ENCODE results near the gene METTL8.
"Not testable (repeated sequence)": the region's sequence is repeated elsewhere in the genome, so short reads cannot be mapped to it uniquely, and the experiment has no call there.

The METTL8 gene

DNA sequence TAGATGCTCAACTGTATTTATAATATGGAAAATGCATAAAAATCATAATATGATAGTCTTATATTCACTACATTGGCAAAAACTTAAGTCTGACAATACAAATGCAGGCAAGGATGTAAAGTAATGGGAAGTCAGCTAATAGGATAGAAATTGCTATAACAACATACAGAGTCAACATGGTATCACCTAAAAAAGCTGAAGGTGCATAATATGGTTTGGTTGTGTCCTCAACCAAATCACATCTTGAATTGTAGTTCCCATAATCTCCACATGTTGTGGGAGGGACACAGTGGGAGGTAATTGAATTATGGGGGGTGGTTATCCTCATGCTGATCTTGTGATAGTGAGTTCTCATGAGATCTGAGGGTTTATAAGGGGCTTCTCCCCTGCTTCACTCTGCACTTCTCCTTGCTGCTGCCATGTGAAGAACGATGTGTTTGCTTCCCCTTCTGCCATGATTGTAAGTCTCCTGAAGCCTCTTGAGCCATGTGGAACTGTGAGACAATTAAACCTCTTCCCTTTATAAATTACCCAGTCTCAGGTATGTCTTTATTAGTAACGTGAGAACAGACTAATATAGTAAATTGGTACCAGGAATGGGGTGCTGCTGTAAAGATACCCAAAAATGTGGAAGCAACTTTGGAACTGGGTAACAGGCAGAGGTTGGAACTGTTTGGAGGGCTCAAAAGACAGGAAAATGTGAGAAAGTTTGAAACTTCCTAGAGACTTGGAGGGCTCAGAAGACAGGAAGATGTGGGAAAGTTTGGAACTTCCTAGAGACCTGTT lies 10.9 kb downstream of the METTL8 start:
- not testable (repeated sequence) for DNase-seq

GRCh38 chr2:171420728-171421563 lies 12.8 kb downstream of the METTL8 start:
- no peak for DNase-seq

DNA sequence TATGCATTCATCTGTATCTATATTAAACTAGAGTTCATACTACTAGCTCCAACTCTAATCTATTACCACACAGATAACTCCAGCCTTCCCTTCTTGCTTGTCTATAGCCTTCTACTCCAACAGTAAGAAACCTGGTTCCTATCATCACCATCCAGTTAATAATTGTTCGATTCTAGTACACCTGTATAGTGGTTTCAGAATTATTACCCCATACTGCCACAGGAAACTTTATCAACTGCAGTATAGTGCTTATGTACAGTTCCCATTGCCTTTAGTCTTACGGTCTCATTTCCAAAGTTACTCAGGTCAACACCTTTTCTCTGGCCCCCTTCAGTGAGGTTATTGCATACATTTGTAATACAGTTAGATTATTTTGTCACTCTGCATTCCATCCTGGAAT lies 14.5 kb downstream of the METTL8 start:
- DNase-seq, result no peak

DNA sequence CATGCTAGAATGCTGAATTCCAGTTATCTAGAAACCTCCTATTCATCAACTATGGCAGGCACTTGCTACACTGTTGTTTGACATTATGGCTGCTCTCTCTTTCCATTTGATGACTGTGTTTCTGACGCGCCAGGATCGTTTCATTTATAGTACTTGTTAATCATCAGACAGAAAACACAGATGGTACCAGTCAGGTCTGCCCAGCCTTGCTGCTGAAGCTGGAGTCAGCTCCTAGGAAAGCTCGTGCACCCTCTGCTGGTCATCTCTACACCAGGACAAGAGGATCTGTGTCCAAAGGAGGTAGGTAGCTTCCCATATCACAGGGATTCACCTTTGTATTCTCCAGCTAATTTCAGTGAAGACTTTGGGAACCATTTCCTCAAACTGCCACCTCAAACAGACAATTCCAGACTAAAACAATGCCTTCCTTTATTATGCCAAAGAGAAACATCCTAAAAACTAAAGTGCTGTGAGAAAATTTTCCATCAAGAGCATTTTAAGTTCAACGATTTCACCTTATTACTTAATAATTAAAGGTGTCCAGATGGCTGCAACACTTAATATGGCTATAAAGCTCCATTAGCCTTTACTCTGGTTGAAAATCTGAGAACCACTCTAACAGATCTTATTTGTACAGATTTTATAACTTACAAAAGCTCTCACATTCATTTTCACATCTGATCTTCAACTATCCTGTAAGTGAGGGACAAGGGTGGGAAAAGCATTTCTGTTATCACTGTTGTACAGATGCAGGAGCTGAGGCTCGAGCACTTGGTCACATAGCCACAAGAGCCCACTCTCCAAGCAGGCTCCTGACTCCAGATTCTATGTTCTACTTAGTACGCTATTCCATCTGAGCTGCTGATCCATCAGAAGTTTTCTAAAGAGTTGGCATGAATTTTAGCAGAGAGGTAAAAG lies 17.5 kb downstream of the METTL8 start:
- peak; percentile 87 to 92 for DNase-seq

- DNase-seq, result not testable (repeated sequence)
Measured at GRCh38 chr2:171414645-171415044, 19.1 kb downstream of the METTL8 start.

DNA sequence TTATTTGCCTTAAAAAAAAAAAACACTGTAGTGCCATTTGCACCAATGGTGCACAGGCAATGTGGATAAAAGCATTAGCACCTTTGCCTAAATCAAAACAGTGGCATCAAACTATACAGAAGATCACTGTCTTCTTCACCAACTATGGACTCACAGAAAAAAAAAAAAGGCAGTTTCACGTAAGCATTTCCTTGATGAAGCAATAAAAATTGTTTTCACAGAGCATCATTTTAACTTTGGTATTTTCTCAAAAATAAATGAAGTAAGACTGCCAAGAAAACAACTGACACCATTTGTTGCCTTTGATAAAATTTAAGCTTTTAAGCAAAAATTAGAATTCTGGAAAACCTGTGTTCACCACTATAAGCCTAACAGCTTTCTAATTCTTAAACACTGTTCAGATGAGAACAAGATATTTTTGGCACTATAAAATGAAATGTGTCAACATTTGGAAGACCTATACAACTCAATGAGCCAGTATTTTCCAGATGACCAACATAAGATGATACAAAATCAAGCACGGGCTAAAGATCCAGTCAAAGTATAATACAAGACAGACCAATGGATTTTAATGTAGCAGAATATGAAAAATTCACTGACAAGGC lies 21.1 kb downstream of the METTL8 start:
- no peak for DNase-seq

DNA sequence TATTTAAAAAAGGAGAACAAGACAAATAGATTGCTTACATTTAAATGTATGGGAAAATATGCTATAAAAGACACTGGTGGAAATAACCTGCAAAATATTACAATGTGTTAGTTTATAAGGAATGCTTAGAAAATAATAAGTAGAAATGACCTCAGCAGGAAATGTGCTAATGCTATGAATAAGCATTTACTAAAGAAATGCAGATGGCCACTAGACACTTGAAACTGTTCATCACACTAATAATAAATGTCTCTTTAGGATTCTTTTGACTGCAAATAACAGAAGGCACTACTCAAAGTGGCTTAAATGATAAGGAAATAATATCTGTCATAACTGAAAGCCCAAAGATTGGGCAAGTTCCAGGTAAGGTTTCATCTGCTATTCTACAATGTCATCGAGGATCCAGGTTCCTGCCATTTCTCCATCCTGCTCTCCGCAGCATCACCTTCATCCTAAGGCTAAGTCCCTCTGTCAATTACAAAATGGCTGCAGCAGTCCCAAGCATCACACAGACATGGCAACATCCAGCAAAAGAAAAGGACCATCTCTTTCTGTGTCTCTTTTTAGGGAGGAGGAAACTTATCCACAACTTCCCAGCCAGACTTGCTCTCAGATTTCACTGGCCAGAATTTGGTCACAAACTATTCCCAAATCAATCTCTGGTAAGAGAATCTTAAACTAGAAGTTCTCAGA lies 21.9 kb downstream of the METTL8 start:
- DNase-seq, result no peak

- no peak for DNase-seq
Measured at GRCh38 chr2:171411214-171411613, 22.6 kb downstream of the METTL8 start.

GRCh38 chr2:171410624-171411023 lies 23.2 kb downstream of the METTL8 start:
- DNase-seq, result no peak

DNA sequence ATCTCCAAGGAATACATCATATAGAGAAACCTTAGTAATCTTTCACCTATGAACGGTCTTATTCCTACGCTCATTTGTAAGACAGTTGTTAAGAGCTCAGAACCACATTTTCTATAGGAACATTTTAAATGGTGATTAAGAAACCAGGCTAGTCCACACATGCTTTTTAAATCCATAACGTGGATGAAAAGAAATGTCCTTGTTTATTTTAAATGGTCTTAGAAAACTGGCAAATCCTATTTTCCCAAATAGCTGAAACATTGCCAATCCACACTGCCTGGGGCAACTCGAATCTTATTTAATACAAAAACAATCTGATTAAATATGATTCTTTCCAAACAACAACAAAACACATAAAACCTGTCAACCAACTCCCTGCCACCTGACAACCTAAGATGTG lies 23.7 kb downstream of the METTL8 start:
- no peak for DNase-seq

GRCh38 chr2:171409436-171409971 lies 24.3 kb downstream of the METTL8 start:
- DNase-seq, result no peak

GRCh38 chr2:171407676-171408044 lies 26.1 kb downstream of the METTL8 start:
- DNase-seq, result no peak

- DNase-seq, result no peak
Measured at GRCh38 chr2:171407030-171407675, 26.6 kb downstream of the METTL8 start.

GRCh38 chr2:171406044-171406443 lies 27.7 kb downstream of the METTL8 start:
- DNase-seq, result no peak

DNA sequence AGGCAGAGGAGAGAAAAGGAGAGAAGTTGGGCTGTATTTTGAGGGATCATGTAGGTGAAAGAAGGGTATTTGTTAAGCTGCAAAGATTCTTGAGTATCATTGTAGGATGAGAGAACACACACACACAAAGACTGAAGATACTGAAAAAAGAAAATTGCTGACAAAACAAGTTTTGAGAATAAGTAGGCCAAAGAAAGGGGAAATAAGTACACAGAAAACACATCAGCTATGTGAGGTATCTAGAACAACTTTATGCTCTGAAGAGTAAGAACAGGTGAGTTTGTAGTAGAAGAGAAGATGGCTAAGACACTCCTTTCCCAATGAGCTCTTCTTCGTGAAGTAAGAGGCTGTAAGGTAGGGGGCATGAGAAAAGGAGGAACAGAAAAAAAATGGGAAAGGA lies 28.2 kb downstream of the METTL8 start:
- DNase-seq, result no peak

DNA sequence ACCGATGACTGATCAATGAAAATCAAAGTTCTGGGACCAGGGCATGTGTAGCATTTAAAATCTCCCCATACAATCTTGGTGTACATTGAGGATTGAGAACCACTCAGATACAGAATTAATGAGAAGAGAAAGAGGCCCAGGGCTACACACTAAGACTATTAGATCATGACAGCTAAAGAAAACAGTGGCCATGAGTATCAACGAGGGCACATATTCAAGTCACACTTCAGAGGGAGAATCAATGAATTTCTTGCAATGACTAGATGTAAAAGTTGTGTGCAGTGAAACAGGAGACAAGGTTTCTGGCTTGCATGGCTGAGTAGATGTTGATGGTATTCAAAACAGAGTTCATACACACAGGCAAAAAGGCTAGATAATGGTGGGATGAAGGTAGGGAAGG lies 29.1 kb downstream of the METTL8 start:
- DNase-seq, result no peak

DNA sequence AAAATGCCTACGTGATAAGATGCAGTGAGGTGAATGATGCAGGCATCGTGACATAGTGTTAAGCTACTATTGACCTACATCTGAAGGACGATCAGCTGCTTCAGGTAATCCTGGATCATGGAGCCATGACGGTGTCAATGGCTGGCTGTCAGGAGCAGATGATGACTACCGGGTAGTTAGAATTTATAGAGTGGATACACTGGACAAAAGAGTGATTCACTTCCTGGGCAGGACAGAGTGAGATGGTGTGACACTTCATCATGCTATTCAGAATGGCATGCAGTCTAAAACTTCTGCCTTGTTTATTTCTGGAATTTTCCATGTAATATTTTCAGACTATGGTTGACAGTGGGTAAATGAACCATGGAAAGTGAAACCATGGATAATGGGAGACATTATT lies 29.5 kb downstream of the METTL8 start:
- no peak for DNase-seq

DNA sequence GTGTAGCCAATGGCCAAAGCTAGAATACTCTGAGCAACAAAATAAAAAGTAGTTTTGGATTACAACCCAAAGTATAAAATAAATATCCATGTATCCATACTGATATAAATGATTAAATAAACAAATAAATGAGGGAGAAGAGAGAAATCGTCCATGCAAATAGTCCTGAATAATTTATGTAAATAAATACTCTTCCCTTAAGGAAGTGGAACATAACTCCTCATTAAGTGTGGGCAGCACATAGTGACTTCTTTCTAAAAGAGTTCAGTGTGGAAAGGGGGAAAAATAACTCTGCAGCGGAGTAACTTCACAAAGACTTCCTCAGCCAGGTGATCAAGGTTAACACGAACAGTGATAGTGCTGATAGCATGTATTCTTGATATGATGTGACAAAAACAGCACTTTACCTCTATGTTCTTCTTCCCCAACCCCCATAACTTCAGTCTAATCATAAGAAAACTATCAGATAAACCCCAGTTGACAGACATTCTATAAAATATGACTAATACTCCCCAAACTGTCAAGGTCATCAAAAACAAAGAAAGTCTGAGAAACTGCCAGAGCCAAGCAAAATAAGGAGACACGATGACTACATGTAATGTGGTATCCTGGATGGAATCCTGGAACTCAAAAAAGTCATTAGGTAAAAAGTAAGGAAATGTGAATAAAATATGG lies 30.7 kb downstream of the METTL8 start:
- DNase-seq, result no peak

DNA sequence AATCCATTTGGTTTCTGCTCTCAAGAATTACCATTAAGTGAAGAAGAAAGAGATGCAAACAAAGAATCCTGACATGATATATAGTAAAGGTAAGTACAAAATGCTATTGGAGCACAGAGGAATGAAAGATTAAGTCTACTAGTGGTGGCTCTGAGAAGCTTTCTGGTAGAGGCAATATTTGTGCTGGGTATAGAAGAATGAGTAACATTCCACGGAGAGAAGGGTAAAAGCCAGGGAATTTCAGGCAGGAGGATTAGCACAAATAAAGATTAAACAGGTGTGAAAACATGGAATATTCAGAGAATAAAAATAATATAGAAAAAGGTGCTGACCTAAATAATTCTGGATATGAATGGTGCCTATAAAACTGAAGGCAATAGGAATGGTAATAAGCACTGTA lies 31.8 kb downstream of the METTL8 start:
- DNase-seq, result no peak

DNA sequence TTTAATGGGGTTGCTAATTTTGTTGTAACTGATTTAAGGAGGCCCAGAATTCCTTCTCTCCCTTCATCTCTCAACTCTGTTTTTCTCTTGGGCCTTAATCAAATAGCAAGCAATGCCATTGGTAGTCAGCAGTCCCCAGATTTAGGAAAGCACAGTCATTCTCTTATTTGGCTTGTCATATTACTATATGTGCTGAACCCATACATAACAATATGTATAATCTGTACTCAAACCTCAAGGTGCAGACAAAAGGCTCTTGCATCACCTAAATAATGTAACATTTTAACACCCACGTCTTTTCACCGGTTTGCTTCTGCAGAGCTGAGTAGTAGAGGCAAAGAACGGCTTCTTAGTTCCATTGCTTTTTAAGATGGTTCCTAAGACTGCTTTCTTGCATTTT lies 33.4 kb downstream of the METTL8 start:
- no peak for DNase-seq

DNA sequence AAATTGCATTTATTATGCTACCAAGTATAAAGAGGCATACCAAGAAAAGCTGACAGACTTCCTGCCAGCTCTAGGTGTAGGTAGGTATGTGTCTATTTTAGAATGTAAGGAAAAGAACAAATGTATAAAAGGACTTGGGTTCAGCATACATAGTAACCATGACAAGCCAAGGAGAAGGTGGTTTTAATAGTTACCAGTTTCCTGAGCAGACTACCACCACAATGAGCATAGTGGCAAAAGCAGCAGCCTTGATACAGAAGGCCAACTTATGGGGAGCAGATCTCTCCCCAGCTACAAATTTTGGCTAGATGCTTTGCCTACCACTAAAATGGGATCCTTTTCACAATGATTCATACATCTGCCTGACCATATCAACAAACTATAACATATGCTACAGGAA lies 34.5 kb downstream of the METTL8 start:
- DNase-seq, result no peak
